Ovary (tissue), 3 donors: ENCODE results near the gene CILP2.

ENCODE experiments used
- EP300 ChIP-seq: sonication (generic); formaldehyde crosslinking; IDR thresholded peaks from one replicate; pipeline ENCODE4 v1.6.1; 2017; ENCODE audit warnings: antibody characterized with exemption
- TF ChIP-seq, protein P1 (sequence below), 3 donors: fragments of 450-650 bp in 2 of 3; fragments of 200-600 bp in 1 of 3; IDR thresholded peaks; one replicate each; pipeline versions ENCODE4 v1.5.1 to v1.8.0; 2016 to 2022; ENCODE audit warnings: antibody characterized with exemption in 3 of 3, mild to moderate bottlenecking in 1 of 3
- donor health status: DM: no; HTN: no; CAD: no.

DNA sequence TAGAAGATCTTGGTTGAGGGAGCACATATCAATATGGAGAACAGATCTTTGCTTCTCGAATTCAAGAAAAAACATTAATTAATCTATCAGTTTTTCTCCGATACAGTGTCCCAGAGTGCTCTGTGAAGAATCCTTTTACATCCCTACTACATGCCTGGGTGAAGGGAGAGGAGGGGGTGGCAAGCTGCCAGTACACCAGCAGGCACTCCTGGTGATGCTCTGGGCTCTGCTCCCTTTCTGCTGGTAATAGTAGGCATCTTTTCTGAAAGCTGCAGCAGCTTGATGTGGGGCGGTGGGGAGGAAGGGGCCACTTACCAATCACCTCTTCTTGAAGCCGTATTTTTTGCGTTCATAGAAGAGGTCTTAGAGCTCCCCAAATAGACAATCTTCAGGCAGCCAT lies 49.7 kb downstream of the CILP2 start:
- TF ChIP-seq, protein P1, sequence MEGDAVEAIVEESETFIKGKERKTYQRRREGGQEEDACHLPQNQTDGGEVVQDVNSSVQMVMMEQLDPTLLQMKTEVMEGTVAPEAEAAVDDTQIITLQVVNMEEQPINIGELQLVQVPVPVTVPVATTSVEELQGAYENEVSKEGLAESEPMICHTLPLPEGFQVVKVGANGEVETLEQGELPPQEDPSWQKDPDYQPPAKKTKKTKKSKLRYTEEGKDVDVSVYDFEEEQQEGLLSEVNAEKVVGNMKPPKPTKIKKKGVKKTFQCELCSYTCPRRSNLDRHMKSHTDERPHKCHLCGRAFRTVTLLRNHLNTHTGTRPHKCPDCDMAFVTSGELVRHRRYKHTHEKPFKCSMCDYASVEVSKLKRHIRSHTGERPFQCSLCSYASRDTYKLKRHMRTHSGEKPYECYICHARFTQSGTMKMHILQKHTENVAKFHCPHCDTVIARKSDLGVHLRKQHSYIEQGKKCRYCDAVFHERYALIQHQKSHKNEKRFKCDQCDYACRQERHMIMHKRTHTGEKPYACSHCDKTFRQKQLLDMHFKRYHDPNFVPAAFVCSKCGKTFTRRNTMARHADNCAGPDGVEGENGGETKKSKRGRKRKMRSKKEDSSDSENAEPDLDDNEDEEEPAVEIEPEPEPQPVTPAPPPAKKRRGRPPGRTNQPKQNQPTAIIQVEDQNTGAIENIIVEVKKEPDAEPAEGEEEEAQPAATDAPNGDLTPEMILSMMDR (IDR thresholded peaks at IDR 0.05) = no peak
- TF ChIP-seq EP300 = no peak
